Cardiac muscle cell (in vitro differentiated cells and primary cell): ENCODE data around the gene SNAP47. TPM values are rescaled to one million over a fixed set of nuclear protein-coding genes. Genes with fewer than 3 reads are reported as not detected.

Experiments
- DNase-seq, 2 donors: peaks; one replicate each; pipeline versions ENCODE4 v3.0.0 to v3.0.0-alpha.2; 2010 to 2017; ENCODE audit warnings: low read depth in 1 of 2, low spot score in 1 of 2
- H3K27ac ChIP-seq: fragments of 200-600 bp; sonication (generic); 2 replicates; pipeline ENCODE4 v1.5.1; 2016
- H3K27me3 ChIP-seq: fragments of 200-600 bp; sonication (generic); 2 replicates; pipeline ENCODE4 v1.6.0; 2016; ENCODE audit warnings: control low read depth
- H3K36me3 ChIP-seq: fragments of 200-600 bp; sonication (generic); 2 replicates; pipeline ENCODE4 v1.5.1; 2016; ENCODE audit warnings: control low read depth
- H3K4me1 ChIP-seq: fragments of 200-600 bp; sonication (generic); 2 replicates; pipeline ENCODE4 v1.8.1; 2017; ENCODE audit warnings: low read depth, mild to moderate bottlenecking, mixed run types
- H3K4me3 ChIP-seq: fragments of 200-600 bp; sonication (generic); 2 replicates; pipeline ENCODE4 v1.5.1; 2016; ENCODE audit warnings: mild to moderate bottlenecking
- H3K9me3 ChIP-seq: fragments of 200-600 bp; sonication (generic); 2 replicates; pipeline ENCODE4 v1.5.1; 2017; ENCODE audit warnings: low read depth, mild to moderate bottlenecking, control low read depth
- CTCF ChIP-seq: IDR thresholded peaks from 2 replicates; pipeline ENCODE4 v1.5.1; 2012; ENCODE audit warnings: low read depth, mild to moderate bottlenecking, low read length
- polyA plus RNA-seq: library from polyadenylated mRNA; unstranded; fragments of >200 nt; fragmentation: Nextera tagmentation; extraction: Ambion mirVana; gene quantifications from 2 replicates; pipeline ENCODE4 v1.2.1, GENCODE V29; 2016
- total RNA-seq: library from RNA; depleted of rRNA; stranded (reverse); fragments of >200 nt; gene quantifications from 2 replicates; pipeline ENCODE4 v1.2.3, GENCODE V29; 2016

The SNAP47 gene
- total and polyA plus RNA-seq, 2 experiments from 2014 or later: 43.7 to 57.4 TPM

- no peak for DNase-seq
- no peak for TF ChIP-seq CTCF
- Histone ChIP-seq H3K9me3 (no peaks in the 10 kb centered on the region), H3K4me3 (no peak overlapping the region), H3K36me3 (no peaks in the 10 kb centered on the region), H3K27me3 (no peaks in the 10 kb centered on the region), H3K27ac (no peak overlapping the region), H3K4me1 (no peaks in the 10 kb centered on the region)
These were observed 5.2 kb downstream of the SNAP47 start for GRCh38 chr1:227740401-227740960.

- Histone ChIP-seq H3K9me3 (no peaks in the 10 kb centered on the region), H3K27me3 (no peaks in the 10 kb centered on the region), H3K27ac (no peak overlapping the region), H3K4me1 (no peaks in the 10 kb centered on the region), H3K4me3 (no peak overlapping the region), H3K36me3 (no peaks in the 10 kb centered on the region)
- DNase-seq: no peak
- TF ChIP-seq CTCF: no peak
These were observed 6.1 kb downstream of the SNAP47 start for GRCh38 chr1:227741166-227741870.

- H3K4me3 ChIP-seq: no peak overlapping the region
- no peak for DNase-seq
- no peaks in the 10 kb centered on the region for H3K9me3 ChIP-seq
- H3K36me3 ChIP-seq: no peaks in the 10 kb centered on the region
- H3K4me1 ChIP-seq: no peaks in the 10 kb centered on the region
- no peak overlapping the region for H3K27ac ChIP-seq
- no peak for TF ChIP-seq CTCF
- no peaks in the 10 kb centered on the region for H3K27me3 ChIP-seq
These were observed 7.8 kb downstream of the SNAP47 start for GRCh38 chr1:227742738-227743715.

- Histone ChIP-seq H3K9me3 (no peaks in the 10 kb centered on the region), H3K36me3 (no peaks in the 10 kb centered on the region), H3K4me1 (no peaks in the 10 kb centered on the region), H3K27ac (no peak overlapping the region), H3K27me3 (no peaks in the 10 kb centered on the region), H3K4me3 (no peak overlapping the region)
- no peak for TF ChIP-seq CTCF
- DNase-seq: no peak
These were observed 9.4 kb downstream of the SNAP47 start for GRCh38 chr1:227744668-227745067.

GRCh38 chr1:227745568-227746265 is 10.5 kb downstream of the SNAP47 start:
- no peak for DNase-seq
- no peaks in the 10 kb centered on the region for H3K9me3 ChIP-seq
- H3K27me3 ChIP-seq: no peaks in the 10 kb centered on the region
- no peaks in the 10 kb centered on the region for H3K4me1 ChIP-seq
- H3K36me3 ChIP-seq: no peaks in the 10 kb centered on the region
- no peak for TF ChIP-seq CTCF
- no peak overlapping the region for H3K27ac ChIP-seq
- no peak overlapping the region for H3K4me3 ChIP-seq
